HepG2 (cell line): Measurements from ENCODE around the gene FNDC3B. TPM values are rescaled to one million over a fixed set of nuclear protein-coding genes. Genes with fewer than 3 reads are reported as not detected.

Source experiments
- ARID2 ChIP-seq: sonication (generic); formaldehyde crosslinking; IDR thresholded peaks from 2 replicates; pipeline ENCODE4 v1.8.1; 2022; ENCODE audit warnings: mild to moderate bottlenecking, missing genetic modification reagents, borderline replicate concordance
- KMT2B ChIP-seq: IDR thresholded peaks from 2 replicates; pipeline ENCODE4 v1.6.1; 2016; ENCODE audit warnings: missing genetic modification reagents, missing compliant biosample characterization
- MIER2 ChIP-seq: IDR thresholded peaks from 2 replicates; pipeline ENCODE4 v1.6.1; 2016; ENCODE audit warnings: missing biosample characterization, missing genetic modification reagents
- TBP ChIP-seq: sonication (generic); formaldehyde crosslinking; IDR thresholded peaks from 2 replicates; pipeline ENCODE4 v1.5.0; 2020; ENCODE audit warnings: missing genetic modification reagents
- ZBTB38 ChIP-seq: sonication (generic); formaldehyde crosslinking; IDR thresholded peaks from 2 replicates; pipeline ENCODE4 v1.5.1; 2020; ENCODE audit warnings: mild to moderate bottlenecking, missing genetic modification reagents
- ZIK1 ChIP-seq: sonication (generic); formaldehyde crosslinking; IDR thresholded peaks from 2 replicates; pipeline ENCODE4 v1.5.0; 2020; ENCODE audit warnings: mild to moderate bottlenecking, low read depth, missing genetic modification reagents, borderline replicate concordance
- ZNF317 ChIP-seq: sonication (generic); formaldehyde crosslinking; IDR thresholded peaks from 2 replicates; pipeline ENCODE4 v1.5.0; 2020; ENCODE audit warnings: mild to moderate bottlenecking, missing genetic modification reagents
- ZNF577 ChIP-seq: sonication (generic); formaldehyde crosslinking; IDR thresholded peaks from 2 replicates; pipeline ENCODE4 v1.4.0; 2020; ENCODE audit warnings: mild to moderate bottlenecking, low read depth, missing genetic modification reagents, borderline replicate concordance
- ZNF607 ChIP-seq: sonication (generic); formaldehyde crosslinking; IDR thresholded peaks from 2 replicates; pipeline ENCODE4 v1.5.1; 2020; ENCODE audit warnings: missing genetic modification reagents, mild to moderate bottlenecking, borderline replicate concordance
- ZNF816 ChIP-seq: sonication (generic); formaldehyde crosslinking; IDR thresholded peaks from 2 replicates; pipeline ENCODE4 v1.8.0; 2022; ENCODE audit warnings: missing genetic modification reagents, mild to moderate bottlenecking, borderline replicate concordance
- polyA plus RNA-seq, 8 experiments: library from polyadenylated mRNA; depleted of rRNA in 3 of 8; stranded (reverse) in 7 of 8; unstranded in 1 of 8; fragments of >200 nt; fragmentation: Illumina TruSeq in 4 of 8; extraction: Trizol in 4 of 8; gene quantifications; 2 replicates each; pipeline versions ENCODE4 v1.2.1 to v1.2.3, GENCODE V29; 2011 to 2016; ENCODE audit warnings: low read depth in 4 of 8, missing spikeins in 1 of 8, mixed read lengths in 1 of 8; ENCODE audit not compliant: insufficient read depth in 1 of 8
- total RNA-seq, 5 experiments: library from RNA; depleted of rRNA; stranded (reverse); fragments of >200 nt; fragmentation: Illumina TruSeq; extraction: Trizol; gene quantifications; 2 replicates each; pipeline ENCODE4 v1.2.3, GENCODE V29; 2016; ENCODE audit warnings: low read depth in 1 of 5
- TF ChIP-seq, protein P1 (sequence below): conservative IDR thresholded peaks from 2 replicates; pipeline ENCODE4 v1.6.1; 2018; ENCODE audit warnings: missing genetic modification reagents
- TF ChIP-seq, protein P2 (sequence below): sonication (generic); formaldehyde crosslinking; IDR thresholded peaks from 2 replicates; pipeline ENCODE4 v1.5.1; 2020; ENCODE audit warnings: missing genetic modification reagents, mild to moderate bottlenecking, borderline replicate concordance
- TF ChIP-seq, protein P3 (sequence below): sonication (generic); formaldehyde crosslinking; IDR thresholded peaks from 2 replicates; pipeline ENCODE4 v1.4.0; 2020; ENCODE audit warnings: missing genetic modification reagents, borderline replicate concordance
- TF ChIP-seq, protein P4 (sequence below): sonication (generic); formaldehyde crosslinking; IDR thresholded peaks from 2 replicates; pipeline ENCODE4 v1.4.0; 2020; ENCODE audit warnings: mild to moderate bottlenecking, missing genetic modification reagents
- TF ChIP-seq, protein P5 (sequence below): sonication (generic); formaldehyde crosslinking; IDR thresholded peaks from 2 replicates; pipeline ENCODE4 v1.8.1; 2023; ENCODE audit warnings: mild to moderate bottlenecking, missing genetic modification reagents

The FNDC3B gene
- total and polyA plus RNA-seq, 2 of the 13 experiments (the other 11 are each of a cell fraction or from before 2014, with no cell fraction given): 74.8 to 103 TPM

DNA sequence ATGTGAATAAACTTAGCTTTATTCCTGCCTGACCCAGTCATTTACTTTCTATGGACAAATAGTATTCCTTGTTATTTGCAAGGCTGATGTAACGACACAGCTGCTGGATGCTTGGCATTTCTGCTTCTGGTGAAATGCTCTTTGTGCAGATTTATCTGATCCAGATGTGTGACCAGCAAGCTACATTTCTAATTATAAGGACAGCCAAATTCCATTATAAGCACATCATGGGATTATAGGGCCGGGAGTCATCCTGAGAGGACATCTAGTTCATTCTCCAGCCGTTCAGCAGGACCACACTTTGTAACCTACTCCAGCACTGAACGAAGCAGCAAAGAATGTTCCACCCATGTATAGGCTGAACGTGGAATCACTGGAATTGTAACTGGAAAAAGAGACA, 42.9 kb downstream of the FNDC3B start (continued):
- TF ChIP-seq, protein P1, sequence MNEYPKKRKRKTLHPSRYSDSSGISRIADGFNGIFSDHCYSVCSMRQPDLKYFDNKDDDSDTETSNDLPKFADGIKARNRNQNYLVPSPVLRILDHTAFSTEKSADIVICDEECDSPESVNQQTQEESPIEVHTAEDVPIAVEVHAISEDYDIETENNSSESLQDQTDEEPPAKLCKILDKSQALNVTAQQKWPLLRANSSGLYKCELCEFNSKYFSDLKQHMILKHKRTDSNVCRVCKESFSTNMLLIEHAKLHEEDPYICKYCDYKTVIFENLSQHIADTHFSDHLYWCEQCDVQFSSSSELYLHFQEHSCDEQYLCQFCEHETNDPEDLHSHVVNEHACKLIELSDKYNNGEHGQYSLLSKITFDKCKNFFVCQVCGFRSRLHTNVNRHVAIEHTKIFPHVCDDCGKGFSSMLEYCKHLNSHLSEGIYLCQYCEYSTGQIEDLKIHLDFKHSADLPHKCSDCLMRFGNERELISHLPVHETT (CRISPR knock-in tag): no peak
- TF ChIP-seq, protein P2, sequence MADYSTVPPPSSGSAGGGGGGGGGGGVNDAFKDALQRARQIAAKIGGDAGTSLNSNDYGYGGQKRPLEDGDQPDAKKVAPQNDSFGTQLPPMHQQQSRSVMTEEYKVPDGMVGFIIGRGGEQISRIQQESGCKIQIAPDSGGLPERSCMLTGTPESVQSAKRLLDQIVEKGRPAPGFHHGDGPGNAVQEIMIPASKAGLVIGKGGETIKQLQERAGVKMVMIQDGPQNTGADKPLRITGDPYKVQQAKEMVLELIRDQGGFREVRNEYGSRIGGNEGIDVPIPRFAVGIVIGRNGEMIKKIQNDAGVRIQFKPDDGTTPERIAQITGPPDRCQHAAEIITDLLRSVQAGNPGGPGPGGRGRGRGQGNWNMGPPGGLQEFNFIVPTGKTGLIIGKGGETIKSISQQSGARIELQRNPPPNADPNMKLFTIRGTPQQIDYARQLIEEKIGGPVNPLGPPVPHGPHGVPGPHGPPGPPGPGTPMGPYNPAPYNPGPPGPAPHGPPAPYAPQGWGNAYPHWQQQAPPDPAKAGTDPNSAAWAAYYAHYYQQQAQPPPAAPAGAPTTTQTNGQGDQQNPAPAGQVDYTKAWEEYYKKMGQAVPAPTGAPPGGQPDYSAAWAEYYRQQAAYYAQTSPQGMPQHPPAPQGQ (CRISPR knock-in tag): no peak
- TF ChIP-seq ZNF577 (CRISPR knock-in tag) (no peak), MIER2 (CRISPR knock-in tag) (no peak), ARID2 (CRISPR knock-in tag) (no peak), ZBTB38 (no peak), TBP (no peak), ZNF607 (CRISPR knock-in tag) (no peak), ZIK1 (CRISPR knock-in tag) (no peak), ZNF317 (CRISPR knock-in tag) (no peak), KMT2B (no peak), ZNF816 (CRISPR knock-in tag) (no peak)
- TF ChIP-seq, protein P3, sequence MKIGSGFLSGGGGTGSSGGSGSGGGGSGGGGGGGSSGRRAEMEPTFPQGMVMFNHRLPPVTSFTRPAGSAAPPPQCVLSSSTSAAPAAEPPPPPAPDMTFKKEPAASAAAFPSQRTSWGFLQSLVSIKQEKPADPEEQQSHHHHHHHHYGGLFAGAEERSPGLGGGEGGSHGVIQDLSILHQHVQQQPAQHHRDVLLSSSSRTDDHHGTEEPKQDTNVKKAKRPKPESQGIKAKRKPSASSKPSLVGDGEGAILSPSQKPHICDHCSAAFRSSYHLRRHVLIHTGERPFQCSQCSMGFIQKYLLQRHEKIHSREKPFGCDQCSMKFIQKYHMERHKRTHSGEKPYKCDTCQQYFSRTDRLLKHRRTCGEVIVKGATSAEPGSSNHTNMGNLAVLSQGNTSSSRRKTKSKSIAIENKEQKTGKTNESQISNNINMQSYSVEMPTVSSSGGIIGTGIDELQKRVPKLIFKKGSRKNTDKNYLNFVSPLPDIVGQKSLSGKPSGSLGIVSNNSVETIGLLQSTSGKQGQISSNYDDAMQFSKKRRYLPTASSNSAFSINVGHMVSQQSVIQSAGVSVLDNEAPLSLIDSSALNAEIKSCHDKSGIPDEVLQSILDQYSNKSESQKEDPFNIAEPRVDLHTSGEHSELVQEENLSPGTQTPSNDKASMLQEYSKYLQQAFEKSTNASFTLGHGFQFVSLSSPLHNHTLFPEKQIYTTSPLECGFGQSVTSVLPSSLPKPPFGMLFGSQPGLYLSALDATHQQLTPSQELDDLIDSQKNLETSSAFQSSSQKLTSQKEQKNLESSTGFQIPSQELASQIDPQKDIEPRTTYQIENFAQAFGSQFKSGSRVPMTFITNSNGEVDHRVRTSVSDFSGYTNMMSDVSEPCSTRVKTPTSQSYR (CRISPR knock-in tag): no peak
- TF ChIP-seq, protein P4, sequence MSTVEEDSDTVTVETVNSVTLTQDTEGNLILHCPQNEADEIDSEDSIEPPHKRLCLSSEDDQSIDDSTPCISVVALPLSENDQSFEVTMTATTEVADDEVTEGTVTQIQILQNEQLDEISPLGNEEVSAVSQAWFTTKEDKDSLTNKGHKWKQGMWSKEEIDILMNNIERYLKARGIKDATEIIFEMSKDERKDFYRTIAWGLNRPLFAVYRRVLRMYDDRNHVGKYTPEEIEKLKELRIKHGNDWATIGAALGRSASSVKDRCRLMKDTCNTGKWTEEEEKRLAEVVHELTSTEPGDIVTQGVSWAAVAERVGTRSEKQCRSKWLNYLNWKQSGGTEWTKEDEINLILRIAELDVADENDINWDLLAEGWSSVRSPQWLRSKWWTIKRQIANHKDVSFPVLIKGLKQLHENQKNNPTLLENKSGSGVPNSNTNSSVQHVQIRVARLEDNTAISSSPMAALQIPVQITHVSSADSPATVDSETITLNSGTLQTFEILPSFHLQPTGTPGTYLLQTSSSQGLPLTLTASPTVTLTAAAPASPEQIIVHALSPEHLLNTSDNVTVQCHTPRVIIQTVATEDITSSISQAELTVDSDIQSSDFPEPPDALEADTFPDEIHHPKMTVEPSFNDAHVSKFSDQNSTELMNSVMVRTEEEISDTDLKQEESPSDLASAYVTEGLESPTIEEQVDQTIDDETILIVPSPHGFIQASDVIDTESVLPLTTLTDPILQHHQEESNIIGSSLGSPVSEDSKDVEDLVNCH (CRISPR knock-in tag): no peak
- TF ChIP-seq, protein P5, sequence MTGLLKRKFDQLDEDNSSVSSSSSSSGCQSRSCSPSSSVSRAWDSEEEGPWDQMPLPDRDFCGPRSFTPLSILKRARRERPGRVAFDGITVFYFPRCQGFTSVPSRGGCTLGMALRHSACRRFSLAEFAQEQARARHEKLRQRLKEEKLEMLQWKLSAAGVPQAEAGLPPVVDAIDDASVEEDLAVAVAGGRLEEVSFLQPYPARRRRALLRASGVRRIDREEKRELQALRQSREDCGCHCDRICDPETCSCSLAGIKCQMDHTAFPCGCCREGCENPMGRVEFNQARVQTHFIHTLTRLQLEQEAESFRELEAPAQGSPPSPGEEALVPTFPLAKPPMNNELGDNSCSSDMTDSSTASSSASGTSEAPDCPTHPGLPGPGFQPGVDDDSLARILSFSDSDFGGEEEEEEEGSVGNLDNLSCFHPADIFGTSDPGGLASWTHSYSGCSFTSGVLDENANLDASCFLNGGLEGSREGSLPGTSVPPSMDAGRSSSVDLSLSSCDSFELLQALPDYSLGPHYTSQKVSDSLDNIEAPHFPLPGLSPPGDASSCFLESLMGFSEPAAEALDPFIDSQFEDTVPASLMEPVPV: no peak
